Measurements from ENCODE around the gene CBX5. TPM values are rescaled to one million over a fixed set of nuclear protein-coding genes. Genes with fewer than 3 reads are reported as not detected.

CBX5 gene
- total and polyA plus RNA-seq, 9 of the 15 experiments (the other 6 are each of a cell fraction or from before 2014, with no cell fraction given): 32.6 to 102 (median 59.2) TPM

DNA sequence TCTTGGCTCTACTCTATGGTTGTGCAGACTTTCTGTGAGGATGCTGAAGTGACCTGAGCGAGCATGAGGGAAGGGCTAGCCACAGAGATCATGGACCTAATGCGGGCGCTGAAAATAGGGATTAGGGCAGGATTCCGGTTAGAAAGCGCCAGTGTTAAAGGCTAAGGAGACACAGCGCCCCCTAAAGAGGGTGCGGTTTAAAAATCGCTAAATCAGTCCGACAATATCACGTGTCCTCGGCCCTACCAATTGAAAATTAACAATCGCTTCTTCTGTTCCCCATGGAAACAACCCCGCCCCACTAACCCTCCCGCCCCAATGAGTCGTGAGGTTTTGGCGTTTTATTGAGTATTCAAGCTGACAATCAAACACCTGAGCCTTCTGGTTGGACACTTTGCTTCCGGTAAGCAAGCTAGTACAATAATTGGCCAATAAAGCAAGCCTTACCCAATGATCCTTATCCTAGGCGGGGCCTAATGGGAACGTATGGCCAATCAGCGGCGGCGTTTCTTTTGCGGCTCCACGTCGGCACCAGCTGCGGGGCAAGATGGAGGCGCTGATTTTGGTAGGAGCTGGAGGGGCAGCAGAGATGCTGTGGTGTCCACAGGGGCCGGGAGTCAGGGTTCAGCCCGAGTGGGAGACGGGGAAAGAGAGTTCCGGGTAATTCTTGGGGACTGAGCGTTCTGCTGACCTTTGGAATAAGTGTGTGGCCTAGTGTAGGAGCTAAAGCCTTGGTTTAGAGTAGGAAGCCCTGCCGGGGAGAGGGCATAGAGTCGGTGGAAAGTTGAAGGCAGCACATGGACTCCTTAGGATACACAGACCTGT lies 44.9 kb upstream of the CBX5 start, which contains the start of gene COPZ1 (continued):
- TF ChIP-seq, protein P1, sequence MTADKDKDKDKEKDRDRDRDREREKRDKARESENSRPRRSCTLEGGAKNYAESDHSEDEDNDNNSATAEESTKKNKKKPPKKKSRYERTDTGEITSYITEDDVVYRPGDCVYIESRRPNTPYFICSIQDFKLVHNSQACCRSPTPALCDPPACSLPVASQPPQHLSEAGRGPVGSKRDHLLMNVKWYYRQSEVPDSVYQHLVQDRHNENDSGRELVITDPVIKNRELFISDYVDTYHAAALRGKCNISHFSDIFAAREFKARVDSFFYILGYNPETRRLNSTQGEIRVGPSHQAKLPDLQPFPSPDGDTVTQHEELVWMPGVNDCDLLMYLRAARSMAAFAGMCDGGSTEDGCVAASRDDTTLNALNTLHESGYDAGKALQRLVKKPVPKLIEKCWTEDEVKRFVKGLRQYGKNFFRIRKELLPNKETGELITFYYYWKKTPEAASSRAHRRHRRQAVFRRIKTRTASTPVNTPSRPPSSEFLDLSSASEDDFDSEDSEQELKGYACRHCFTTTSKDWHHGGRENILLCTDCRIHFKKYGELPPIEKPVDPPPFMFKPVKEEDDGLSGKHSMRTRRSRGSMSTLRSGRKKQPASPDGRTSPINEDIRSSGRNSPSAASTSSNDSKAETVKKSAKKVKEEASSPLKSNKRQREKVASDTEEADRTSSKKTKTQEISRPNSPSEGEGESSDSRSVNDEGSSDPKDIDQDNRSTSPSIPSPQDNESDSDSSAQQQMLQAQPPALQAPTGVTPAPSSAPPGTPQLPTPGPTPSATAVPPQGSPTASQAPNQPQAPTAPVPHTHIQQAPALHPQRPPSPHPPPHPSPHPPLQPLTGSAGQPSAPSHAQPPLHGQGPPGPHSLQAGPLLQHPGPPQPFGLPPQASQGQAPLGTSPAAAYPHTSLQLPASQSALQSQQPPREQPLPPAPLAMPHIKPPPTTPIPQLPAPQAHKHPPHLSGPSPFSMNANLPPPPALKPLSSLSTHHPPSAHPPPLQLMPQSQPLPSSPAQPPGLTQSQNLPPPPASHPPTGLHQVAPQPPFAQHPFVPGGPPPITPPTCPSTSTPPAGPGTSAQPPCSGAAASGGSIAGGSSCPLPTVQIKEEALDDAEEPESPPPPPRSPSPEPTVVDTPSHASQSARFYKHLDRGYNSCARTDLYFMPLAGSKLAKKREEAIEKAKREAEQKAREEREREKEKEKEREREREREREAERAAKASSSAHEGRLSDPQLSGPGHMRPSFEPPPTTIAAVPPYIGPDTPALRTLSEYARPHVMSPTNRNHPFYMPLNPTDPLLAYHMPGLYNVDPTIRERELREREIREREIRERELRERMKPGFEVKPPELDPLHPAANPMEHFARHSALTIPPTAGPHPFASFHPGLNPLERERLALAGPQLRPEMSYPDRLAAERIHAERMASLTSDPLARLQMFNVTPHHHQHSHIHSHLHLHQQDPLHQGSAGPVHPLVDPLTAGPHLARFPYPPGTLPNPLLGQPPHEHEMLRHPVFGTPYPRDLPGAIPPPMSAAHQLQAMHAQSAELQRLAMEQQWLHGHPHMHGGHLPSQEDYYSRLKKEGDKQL (CRISPR knock-in tag; IDR thresholded peaks at IDR 0.05; ENCODE audit: borderline replicate concordance): no peak
- no peak for TF ChIP-seq ZNF407 (IDR thresholded peaks at IDR 0.05; ENCODE audit: low read depth)
- TF ChIP-seq SRSF1 (IDR thresholded peaks at IDR 0.05; ENCODE audit: low read depth, low read length): no peak
- TF ChIP-seq SRSF7 (optimal IDR thresholded peaks at IDR 0.05; ENCODE audit: low read depth, low read length): no peak
- TF ChIP-seq KLF16 (IDR thresholded peaks at IDR 0.05): 0 out of 2 replicates have a peak, but pooled peaks have one; percentile 21
- no peak for TF ChIP-seq NCOA4 (IDR thresholded peaks at IDR 0.05; ENCODE audit: partially characterized antibody)
- TF ChIP-seq MEIS2 (IDR thresholded peaks at IDR 0.05; ENCODE audit: partially characterized antibody): peak; percentile 76
- TF ChIP-seq RAD21 (CRISPR knock-in tag; conservative IDR thresholded peaks at IDR 0.05 in 1 of 2, IDR thresholded peaks at IDR 0.05 in 1 of 2): peak; percentile 91 to 94
- peak; percentile 95 for TF ChIP-seq RFX1 (IDR thresholded peaks at IDR 0.05)
- peak; percentile 99 for TF ChIP-seq BRD4 (IDR thresholded peaks at IDR 0.05)
- no peak for TF ChIP-seq NFXL1 (CRISPR knock-in tag; IDR thresholded peaks at IDR 0.05)
- TF ChIP-seq NFYB (IDR thresholded peaks at IDR 0.05; ENCODE audit: extremely low read depth, insufficient read length): peak; percentile 94
